Ishikawa (cell line): ENCODE data around the gene ERN1.

Experiments used
- CEBPB ChIP-seq: IDR thresholded peaks from 2 replicates; pipeline ENCODE4 v1.6.1; 2012
- CREB1 ChIP-seq: IDR thresholded peaks from 2 replicates; pipeline ENCODE4 v1.6.1; 2012; ENCODE audit warnings: low read depth
- EP300 ChIP-seq: IDR thresholded peaks from 2 replicates; pipeline ENCODE4 v1.6.1; 2012; ENCODE audit warnings: borderline replicate concordance
- FOXM1 ChIP-seq: IDR thresholded peaks from 2 replicates; pipeline ENCODE4 v1.6.1; 2012; ENCODE audit warnings: low read depth, borderline replicate concordance
- MAX ChIP-seq: IDR thresholded peaks from 2 replicates; pipeline ENCODE4 v1.6.1; 2012
- NFIC ChIP-seq: IDR thresholded peaks from 2 replicates; pipeline ENCODE4 v1.6.1; 2012
- RAD21 ChIP-seq: IDR thresholded peaks from 2 replicates; pipeline ENCODE4 v1.6.1; 2012; ENCODE audit warnings: low read depth
- REST ChIP-seq: IDR thresholded peaks from 2 replicates; pipeline ENCODE4 v1.6.1; 2012; ENCODE audit warnings: low read depth, mild to moderate bottlenecking
- TAF1 ChIP-seq: IDR thresholded peaks from 2 replicates; pipeline ENCODE4 v1.6.1; 2012; ENCODE audit warnings: low read depth, mild to moderate bottlenecking
- TCF12 ChIP-seq: IDR thresholded peaks from 2 replicates; pipeline ENCODE4 v1.6.1; 2012; ENCODE audit warnings: low read depth
- TEAD4 ChIP-seq: IDR thresholded peaks from 2 replicates; pipeline ENCODE4 v1.6.1; 2012
- YY1 ChIP-seq: IDR thresholded peaks from 2 replicates; pipeline ENCODE4 v1.6.1; 2012; ENCODE audit warnings: low read depth

GRCh38 chr17:64008830-64009229, 121.1 kb downstream of the ERN1 start:
- TF ChIP-seq EP300: no peak
- TF ChIP-seq RAD21: no peak
- TF ChIP-seq FOXM1: no peak
- TF ChIP-seq CREB1: no peak
- TF ChIP-seq REST: no peak
- no peak for TF ChIP-seq YY1
- no peak for TF ChIP-seq MAX
- TF ChIP-seq CEBPB: no peak
- no peak for TF ChIP-seq TAF1
- TF ChIP-seq NFIC: no peak
- no peak for TF ChIP-seq TEAD4
- TF ChIP-seq TCF12: no peak
